ENCODE data around the gene SMG6.
A peak's percentile ranks its signal among the peaks of the same experiment; 100 is the strongest.

SMG6 gene

DNA sequence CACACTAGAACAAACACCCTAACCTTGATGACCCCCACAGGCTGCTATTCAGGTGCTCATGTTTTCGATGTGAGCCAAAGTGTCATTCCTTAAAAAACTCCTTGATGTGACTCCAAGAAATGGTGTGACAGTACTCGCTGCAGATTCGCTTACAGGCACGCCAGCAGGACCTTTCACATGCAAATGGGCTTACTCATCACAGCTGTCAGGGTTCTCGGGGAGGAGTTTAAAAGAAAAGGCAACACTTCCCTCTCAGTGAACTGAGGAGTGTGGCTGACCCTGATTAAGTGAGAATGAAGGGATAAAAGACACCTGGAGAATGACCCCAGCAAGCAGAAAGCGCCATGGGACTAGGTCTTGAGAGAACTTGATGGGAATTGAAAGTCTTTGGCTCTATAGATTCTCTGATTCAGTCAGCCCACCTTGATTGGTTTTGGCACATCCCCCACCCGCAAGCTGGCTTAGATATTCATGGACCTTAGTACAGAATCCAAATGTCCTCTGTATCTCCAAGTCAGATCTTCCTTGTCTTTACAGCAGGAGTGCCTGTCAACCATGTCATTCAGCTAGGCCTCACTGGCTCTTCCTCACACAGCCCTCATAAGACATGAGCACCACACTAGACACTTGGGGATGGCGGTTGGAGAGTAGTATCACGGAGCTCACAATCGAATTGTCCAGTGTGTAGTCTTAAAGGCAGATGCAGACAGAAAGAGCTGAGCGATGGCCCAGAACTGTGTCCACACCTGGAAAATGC, 166.1 kb downstream of the SMG6 start:
- no peak for DNase-seq

DNA sequence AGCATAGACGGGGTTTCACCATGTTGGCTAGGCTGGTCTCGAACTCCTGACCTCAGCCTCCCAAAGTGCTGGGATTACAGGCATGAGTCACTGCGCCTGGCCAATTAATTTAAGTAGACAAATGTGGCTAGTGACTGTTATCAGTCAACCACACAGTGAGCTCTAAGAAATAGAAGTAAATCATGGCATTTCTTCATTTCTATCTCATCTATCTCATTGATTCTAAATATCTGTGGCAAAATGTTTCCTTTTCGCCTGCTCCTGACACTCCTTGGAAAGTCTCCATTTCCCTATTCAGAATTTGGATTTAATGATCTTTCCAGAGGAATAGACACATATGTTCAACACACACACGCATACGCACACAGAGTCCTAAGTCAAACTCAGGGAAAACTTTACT, 167.3 kb downstream of the SMG6 start:
- no peak for DNase-seq

DNA sequence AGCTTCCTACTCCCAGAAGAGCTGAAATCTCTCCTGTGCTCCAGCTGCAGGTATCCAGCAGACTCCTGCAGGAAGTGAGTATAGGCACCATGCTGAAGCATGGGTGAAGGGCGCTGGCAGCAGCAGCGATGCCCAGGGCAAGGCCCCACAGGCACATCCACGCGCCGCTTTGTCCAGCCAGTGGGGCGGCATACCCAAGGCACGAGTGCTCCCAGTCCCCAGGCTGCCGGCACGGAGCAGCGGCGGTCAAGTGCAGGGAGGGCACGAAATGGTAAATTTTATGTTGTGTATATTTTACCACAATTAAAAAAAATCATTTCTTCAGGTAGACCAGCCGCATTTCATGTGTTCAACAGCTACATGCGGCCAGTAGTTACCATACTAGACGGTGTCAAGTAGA, 175.6 kb downstream of the SMG6 start:
- no peak for DNase-seq

DNA sequence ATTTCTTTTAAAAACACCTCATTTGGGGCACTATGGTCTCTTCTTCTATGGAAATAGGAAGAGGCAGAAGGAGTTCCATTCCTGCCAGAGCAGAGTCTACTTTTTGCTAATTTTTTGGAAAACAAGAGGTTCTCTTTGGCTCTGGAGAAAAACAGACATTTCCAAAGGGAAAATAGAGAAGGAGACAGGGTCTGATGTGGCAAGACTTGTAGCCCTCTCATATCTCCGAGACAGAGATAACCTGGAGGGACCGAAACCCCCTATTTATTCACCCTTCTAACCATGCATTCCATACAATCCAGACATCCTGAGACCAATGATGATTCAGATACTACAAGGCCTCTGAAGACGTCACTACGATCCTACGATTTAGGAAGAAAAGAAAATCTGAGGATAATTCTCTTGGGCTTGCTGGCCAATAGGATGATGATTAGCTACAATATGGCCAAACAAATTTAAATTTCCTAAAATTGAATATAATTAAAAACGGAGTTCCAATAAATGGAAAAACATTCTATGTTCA, 178.5 kb downstream of the SMG6 start:
- DNase-seq: no peak

DNA sequence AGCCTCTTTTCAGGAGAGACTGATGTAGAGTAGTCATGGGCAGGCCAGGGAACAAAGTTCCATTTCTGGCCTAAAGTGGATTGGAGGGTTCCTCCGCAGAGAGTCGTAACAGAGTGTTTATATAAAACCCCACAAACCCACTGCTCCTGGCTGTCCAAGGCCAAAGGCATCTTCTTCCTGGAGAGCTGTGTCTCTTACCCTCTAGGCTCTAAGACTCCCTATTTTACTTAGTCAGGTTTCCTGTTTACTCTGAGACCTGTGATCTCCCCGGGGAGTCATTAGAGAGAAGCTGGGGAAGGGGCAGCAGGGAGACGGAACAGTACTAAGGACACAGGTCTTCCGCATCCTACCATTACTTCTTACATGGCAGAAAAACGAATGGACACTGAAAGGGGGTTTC, 179.2 kb downstream of the SMG6 start:
- DNase-seq: no peak

DNA sequence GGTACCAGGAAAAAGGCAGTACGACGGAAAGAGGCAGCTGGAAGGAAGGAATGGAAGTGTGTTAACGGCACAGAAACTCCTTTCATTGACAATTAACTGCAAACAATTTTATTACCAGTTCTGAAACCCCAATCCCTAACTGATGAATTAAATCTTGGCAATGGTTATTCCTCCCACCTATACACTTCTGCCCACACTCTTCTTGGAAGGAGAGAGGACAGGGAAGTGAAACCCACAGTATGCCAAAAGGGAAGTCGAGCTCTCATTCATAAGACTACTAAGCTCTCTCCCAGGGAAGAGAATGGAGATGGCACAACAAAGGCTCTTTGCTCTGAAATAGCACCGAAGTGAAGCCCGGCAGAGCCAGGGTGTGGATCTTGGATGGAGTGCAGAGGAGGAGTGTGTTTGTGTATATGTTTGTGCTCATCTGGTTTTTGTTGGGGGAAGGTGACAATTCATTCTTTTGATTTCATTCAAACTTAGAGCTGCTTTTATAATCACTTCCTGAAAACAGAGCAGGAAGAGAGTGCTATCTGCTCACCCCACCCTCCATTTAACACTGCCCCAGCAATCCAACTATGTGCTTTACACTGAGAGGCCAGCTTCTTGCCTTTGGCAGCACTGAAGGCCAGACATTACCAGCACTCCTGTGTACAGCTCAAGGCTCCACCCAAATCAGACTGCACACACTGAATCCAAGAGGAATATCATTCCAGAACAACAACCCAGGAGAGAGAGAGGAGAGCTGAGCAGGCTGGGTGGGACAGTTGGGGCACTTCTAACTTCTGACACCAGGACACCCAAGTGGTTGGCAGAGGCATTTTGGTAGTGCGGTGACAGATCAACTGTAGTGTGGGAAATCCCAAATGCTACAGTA, 180.0 kb downstream of the SMG6 start:
- no peak for DNase-seq

DNA sequence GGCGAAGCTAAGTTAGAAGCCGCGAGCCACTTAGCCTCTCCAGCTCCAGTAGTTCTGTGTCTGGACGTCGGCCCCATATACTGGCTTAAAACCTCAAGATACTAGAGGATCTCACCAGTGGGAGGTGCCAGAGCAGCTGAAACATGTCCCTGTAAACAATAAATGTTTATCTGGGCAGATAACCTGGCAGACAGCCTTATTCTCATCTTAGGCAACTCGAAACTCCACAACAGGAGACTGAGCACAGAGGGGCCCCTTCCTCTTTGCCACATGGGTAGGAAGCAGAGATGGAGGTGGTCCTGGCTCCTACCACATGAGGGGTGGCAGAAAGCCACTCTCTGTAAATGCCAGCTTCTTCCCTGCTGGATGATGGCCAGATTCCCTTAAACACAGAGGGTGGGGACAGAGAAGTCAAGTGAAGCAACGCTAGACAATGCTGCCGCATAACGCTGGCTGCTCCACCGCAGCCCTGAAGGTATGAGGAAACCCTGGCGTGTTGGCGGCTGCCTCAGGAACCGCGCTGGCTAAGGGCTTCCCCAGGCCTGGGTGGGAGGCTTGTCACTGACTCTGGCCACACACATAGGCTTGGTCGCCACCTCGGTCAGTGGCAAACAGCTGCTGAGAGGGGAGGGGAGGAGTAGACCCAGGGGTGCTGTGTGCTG, 180.8 kb downstream of the SMG6 start:
- peak; percentile 1 for DNase-seq

DNA sequence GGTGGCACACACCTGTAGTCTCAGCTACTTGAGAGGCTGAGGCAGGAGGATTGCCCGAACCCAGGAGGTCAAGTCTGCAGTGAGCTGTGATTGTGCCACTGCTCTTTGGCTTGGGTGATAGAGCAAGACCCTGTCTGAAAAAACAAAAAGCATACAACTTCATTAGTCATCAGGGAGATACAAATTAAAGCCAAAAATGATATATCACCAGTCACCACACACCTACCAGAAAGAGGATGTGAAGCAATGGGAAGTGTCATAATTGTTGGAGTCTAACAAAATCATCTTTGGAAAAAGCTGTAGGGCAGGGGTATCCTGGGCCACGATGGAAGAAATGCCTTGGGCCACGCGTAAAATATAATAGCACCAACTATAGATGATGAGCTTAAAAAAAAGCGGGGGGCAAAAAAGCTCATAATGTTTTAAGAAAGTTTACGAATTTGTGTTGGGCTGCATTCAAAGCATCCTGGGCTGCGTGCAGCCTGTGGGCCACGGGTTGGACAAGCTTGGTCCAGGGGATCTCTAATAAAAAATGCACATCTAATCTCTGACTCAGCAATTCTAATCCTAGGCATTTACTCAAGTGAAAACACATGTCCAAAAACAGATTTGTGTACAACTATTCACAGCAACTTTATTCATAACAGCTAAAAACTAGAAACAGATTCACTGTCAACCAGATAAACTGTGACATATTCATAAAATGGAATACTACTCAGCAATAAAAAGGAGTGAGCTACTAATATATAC, 182.8 kb downstream of the SMG6 start:
- no peak for DNase-seq

DNA sequence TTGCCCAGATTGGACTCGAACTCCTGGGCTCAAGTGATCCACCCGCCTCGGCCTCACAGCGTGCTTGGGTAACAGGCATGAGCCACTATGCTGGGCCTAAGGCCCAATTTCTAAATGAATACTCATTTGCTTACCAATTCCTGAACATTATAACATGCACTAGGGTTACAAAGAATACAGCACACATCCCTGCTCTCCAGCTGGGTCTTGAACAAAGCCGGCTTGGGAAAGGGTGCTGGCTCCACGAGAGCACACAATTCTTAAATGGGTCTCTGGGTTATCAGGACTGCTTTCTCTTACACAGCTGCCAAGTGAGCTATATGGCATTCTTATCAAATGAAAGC, 190.3 kb downstream of the SMG6 start:
- DNase-seq: no peak

DNA sequence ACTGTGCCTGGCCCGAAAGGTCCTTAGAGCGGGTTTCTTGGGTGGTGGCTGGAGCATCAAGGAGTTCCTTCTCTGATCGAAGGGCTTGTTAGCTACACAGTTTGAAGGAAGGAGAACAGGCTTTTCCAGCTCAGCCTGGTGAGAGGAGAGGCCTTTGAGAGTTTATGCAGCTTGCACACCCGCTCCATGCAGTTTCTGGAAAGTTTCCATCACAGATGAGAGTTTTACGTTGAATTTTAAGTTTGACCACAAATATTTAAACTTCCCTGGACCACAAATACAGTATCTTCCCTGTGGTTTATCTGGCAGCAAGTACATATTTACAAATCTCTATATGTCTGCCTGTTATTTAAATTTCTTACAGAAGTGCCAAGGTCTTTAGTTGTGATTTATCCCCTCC, 191.9 kb downstream of the SMG6 start:
- DNase-seq: no peak

DNA sequence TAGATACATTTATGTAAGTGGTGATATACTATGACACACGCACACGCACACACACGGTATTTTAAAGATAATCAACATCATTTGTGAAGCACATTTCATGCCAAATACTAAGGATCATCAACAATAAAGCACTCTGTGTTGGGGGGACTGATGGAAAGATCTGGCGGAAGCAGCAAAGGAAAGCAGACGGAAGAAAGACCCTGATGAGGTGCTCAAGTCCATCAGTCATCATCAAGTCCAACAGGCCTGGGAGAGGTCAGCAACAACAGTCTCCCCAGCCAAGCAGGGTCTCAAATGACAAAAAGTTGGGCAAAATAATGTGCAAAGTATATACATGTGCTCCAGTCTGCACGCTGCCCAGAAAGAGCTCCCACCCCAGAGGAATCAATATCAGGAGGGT, 193.1 kb downstream of the SMG6 start:
- DNase-seq: no peak

DNA sequence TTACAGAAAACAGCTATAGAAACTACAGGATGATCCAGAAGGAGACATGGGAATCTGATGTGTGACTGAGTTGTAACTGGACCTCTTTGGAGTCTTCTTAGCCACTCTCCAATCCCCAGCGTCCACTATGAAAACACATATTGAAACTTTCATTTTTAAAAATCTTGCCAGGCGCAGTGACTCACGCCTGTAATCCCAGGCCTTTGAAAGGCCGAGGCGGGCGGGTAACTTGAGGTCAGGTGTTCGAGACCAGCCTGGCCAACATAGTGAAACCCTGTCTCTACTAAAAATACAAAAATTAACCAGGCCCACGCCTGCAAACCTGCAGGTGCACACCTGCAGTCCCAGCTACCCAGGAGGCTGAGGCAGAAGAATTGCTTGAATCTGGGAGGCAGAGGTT, 195.4 kb downstream of the SMG6 start:
- DNase-seq: no peak

DNA sequence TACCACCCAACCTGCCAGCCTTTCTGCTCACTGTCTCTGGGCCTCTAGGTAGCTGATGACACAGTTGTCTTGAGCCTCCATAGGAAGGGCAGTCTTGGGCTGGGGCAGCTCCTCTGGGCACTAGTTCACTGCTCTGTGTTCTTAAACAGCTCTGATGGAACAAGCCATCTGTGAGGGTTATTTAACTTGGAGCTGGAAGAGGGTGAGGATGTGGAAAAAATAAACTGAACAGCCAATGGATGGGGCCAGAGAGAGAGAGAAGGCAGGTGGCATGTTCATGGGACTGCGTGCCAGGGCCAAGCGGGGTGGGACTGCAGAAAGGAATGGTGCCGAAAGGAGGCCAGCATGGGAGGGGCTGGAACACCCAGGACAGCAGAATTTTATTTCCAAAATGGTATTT, 196.1 kb downstream of the SMG6 start:
- no peak for DNase-seq

DNA sequence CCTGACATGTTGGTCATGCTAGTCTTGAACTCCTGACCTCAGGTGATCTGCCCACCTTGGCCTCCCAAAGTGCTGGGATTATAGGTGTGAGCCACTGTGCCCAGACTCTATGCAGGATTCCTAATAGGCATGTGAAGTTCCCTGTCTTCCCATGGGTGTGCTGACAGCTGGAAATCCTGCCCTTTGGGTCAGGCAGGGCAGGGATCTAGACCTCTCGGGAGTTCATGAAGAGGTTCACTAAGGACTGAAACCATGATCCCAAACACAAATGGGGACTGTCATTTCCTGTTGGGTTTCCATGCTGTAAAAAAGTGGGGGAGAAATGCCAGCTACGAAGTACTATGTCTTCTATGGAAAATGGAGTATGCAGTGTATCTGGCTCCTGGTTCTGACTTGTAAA, 196.5 kb downstream of the SMG6 start:
- no peak for DNase-seq

DNA sequence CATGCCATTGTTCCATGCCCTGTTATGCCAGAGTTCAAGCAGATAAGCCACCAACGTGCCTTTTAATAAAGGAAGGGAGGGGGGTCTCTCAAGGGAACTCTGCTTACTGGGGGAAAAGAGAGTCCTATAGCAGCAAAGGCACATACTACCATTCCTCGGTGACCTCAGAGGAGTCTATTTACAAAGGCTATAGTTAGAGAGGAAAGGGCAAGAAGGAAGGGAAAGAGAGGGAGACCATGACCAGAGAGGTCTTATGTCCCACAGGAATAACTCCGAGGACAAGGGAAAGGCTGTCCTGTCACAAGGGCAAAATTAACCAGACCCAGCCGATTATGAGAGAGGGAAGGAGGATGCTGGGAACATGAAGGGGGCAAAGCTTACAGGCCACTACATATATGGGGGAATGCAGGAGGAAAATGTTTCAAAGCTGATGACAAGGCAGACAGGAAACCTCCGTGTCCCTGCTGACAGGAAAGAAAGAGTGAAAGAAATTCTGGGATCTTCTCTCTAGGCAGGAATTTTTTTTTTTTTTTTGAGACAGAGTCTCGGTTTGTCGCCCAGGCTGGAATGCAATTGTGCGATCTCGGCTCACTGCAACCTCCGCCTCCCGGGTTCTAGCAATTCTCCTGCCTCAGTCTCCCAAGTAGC, 197.2 kb downstream of the SMG6 start:
- no peak for DNase-seq

DNA sequence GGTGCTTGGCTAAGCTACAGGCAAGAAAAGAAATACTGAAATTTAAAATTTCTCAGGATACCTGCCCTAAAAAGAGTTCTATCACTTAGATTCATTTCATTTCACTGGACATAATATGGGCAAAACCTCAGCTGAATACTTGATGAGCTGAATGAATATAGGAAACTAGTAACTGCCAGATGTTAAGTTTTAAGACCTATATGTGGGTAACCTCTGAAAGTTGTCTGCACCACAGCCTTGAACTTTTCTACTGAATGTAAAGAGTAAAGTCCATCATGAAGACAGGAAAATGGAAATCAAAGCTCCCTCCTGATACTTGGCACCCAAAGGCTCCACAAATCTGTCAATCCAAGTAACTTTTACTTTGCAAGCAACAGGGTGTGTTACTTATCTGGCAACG, 197.9 kb downstream of the SMG6 start:
- DNase-seq: no peak

DNA sequence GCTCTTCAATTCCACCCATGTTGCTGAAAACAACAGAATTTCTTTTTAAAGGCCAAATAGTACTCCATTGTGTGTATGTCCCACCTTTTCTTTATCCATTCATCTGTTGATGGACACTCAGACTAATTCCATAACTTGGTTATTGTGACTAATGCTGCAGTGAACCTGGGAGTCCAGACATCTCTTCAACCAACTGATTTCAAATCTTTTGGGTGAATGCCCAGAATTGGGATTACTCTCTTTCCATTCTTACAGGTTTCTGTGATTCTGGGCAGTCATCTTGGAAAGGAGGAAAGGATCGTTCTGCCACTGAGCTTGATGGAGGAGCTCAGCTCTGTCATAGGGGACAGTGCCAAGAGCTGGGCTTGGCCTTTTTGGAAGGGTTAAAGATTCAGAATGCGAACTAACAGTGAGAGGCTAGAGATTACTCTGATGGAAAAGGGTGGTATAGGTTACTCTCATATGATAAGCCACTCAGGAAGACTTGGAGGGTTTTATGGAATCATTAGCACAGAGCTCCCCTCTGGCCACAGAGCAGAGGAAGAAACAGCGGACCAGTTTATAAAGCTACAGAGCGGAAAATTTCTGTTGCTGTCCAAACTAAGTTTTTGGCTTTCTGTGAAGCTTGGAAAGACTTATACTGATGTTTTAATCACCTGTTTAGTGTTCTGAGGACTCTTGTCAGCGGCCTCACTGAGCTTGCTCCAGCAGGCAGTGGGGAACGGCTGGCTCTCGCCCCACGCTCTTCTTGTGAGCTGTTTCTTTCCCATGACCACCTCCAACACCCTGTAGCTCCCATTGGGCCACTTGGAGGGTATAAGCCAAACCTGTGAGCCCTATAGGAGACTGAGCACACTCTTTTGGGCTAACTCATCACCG, 200.4 kb downstream of the SMG6 start:
- DNase-seq: no peak

DNA sequence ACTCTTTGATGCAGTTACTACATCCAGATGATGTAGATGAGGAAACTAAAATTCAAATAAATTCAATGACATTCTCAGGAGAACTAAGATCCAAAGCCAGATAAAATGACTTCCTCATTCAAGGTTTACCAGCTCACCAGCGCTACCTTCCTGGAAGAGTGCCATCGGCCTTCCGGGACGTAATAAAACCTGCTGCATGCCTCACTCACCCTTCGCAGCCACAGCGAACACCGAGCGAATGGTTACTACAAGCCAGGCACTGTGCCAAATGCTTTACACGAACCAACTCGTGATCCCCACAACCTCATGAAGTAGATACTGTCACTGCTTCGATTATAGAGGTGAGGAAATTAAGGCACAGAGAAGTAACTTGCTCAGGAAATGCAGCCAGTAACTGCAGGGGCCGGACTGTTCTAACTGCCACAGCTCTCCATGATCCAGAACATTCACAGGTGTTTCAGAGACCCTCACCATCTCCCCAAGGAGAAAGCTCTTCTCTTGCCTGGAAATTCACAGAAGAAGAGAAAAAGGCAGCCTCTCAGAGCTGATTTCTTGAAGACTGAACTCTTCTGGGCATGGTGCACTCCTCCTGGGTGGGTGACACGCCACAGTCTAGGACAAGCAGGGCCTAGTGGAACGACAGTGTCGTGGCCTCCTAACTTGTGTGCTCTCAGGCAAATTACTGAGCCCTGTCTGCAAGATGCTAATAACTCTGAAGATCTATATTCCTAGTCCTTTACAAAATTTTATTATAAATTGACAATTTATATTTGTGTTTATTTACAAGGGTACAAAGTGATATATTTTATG, 201.9 kb downstream of the SMG6 start:
- DNase-seq: no peak

DNA sequence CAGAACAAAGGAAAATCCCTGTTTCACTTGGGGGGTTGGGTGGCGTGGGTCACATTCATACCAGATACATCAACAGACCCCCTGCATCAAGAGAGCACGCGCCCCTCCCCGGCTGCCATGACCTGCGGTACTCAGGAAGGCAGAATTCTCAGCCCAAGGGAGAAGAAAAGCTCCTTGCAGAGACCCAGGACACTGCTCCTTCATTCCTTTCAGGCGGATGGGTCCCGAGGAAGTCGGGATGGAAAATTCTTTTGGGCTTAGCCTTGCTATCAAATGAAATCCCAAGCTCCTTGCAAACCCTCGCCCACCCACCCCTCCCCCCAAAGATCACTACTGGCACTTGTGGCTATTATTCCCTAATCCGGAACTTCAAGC, 208.1 kb downstream of the SMG6 start:
- DNase-seq: no peak

DNA sequence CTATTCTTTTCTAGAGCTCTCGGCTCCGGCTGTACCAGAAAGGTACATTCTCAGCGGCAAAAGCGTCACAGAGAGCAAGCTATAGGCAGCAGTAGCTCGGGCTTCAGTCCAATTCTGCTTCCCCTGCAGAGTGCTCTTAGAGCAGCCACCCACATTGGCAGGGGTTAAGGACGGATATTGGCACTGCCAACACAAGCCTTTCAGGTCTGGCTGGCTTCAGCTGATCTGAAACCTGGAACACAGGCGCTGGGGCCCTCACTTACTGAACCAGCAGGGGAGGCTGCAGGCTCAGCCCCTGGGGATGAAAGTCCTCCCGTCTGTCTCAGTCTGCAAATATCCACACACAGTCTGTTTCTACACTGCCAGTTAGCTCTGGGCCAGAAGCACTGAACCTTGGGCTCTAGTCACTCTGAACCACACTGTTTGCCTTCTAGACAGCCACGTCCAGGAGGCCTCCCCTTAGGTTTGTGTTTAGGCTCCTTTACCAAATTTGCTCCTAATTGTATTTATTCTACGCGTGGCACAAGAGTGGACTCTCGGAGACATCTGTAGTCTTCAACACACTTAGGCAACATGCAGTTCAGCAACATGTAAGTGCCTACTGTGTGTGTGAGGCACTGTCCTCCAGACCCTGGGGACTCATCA, 208.6 kb downstream of the SMG6 start:
- no peak for DNase-seq
